Measurements from ENCODE around the gene SUPT5H. TPM values are rescaled to one million over a fixed set of nuclear protein-coding genes. Genes with fewer than 3 reads are reported as not detected.

SUPT5H gene
- total and polyA plus RNA-seq, 9 donors: 51.4 to 163 (median 101) TPM

- WGBS, 3 donors: 67 to 74% (median 73%) methylated on average over 6 of the region's 6 CpGs
Measured at GRCh38 chr19:39483141-39483540, 37.8 kb downstream of the SUPT5H start.

GRCh38 chr19:39489756-39490155, 44.4 kb downstream of the SUPT5H start:
- WGBS, 3 donors: 72 to 80% (median 74%) methylated on average over 10 of the region's 10 CpGs

More at GRCh38 chr19:39483141-39483540, 37.8 kb downstream of the SUPT5H start:
- Histone ChIP-seq H3K36me3 (no peaks in the 10 kb centered on the region), H3K27me3 (no peaks in the 10 kb centered on the region), H3K27ac (no peak overlapping the region), H3K9me3 (no peaks in the 10 kb centered on the region), H3K4me1 (ENCODE audit: insufficient read depth) (peaks cover 7% of the 10 kb centered on the region), H3K4me3 (no peak overlapping the region)
- no peak for DNase-seq
- intact Hi-C loops (cut with DNase I): no loop called here
- TF ChIP-seq POLR2A (IDR thresholded peaks at IDR 0.05) (no peak), EP300 (IDR thresholded peaks at IDR 0.05) (no peak), CTCF (IDR thresholded peaks at IDR 0.05) (no peak)

GRCh38 chr19:39492225-39492624, 46.8 kb downstream of the SUPT5H start:
- intact Hi-C loops (cut with DNase I): no loop called here
- Histone ChIP-seq H3K4me1 (ENCODE audit: insufficient read depth) (no peaks in the 10 kb centered on the region), H3K27me3 (no peaks in the 10 kb centered on the region), H3K36me3 (no peaks in the 10 kb centered on the region), H3K4me3 (no peak overlapping the region), H3K27ac (no peak overlapping the region), H3K9me3 (no peaks in the 10 kb centered on the region)
- WGBS, 3 donors: 88 to 93% (median 92%) methylated on average over 6 of the region's 6 CpGs
- TF ChIP-seq CTCF (IDR thresholded peaks at IDR 0.05): no peak
- no peak for TF ChIP-seq POLR2A (IDR thresholded peaks at IDR 0.05)
- TF ChIP-seq EP300 (IDR thresholded peaks at IDR 0.05): no peak
- no peak for DNase-seq

More at GRCh38 chr19:39489756-39490155, 44.4 kb downstream of the SUPT5H start:
- intact Hi-C loops (cut with DNase I): no loop called here
- Histone ChIP-seq H3K27ac (no peak overlapping the region), H3K36me3 (no peaks in the 10 kb centered on the region), H3K4me1 (ENCODE audit: insufficient read depth) (no peaks in the 10 kb centered on the region), H3K27me3 (no peaks in the 10 kb centered on the region), H3K4me3 (no peak overlapping the region), H3K9me3 (no peaks in the 10 kb centered on the region)
- TF ChIP-seq POLR2A (IDR thresholded peaks at IDR 0.05) (no peak), EP300 (IDR thresholded peaks at IDR 0.05) (no peak)
- no peak for DNase-seq

GRCh38 chr19:39492788-39493187, 47.4 kb downstream of the SUPT5H start:
- intact Hi-C loops (cut with DNase I): no loop called here
- Histone ChIP-seq H3K4me1 (ENCODE audit: insufficient read depth) (no peaks in the 10 kb centered on the region), H3K27ac (no peak overlapping the region), H3K9me3 (no peaks in the 10 kb centered on the region), H3K4me3 (no peak overlapping the region), H3K27me3 (peaks cover 3% of the 10 kb centered on the region), H3K36me3 (no peaks in the 10 kb centered on the region)
- TF ChIP-seq POLR2A (IDR thresholded peaks at IDR 0.05): no peak
- no peak for TF ChIP-seq EP300 (IDR thresholded peaks at IDR 0.05)
- TF ChIP-seq CTCF (IDR thresholded peaks at IDR 0.05): no peak
- WGBS, 3 donors: 53 to 65% (median 62%) methylated on average over 3 of the region's 3 CpGs
- no peak for DNase-seq

GRCh38 chr19:39494661-39495060, 49.3 kb downstream of the SUPT5H start:
- no peak for DNase-seq
- Histone ChIP-seq H3K4me1 (ENCODE audit: insufficient read depth) (no peaks in the 10 kb centered on the region), H3K9me3 (no peaks in the 10 kb centered on the region), H3K27ac (no peak overlapping the region), H3K27me3 (peaks cover 4% of the 10 kb centered on the region), H3K36me3 (no peaks in the 10 kb centered on the region), H3K4me3 (no peak overlapping the region)
- WGBS, 3 donors: 74 to 79% (median 78%) methylated on average over 5 of the region's 5 CpGs
- intact Hi-C loops (cut with DNase I): no loop called here
- TF ChIP-seq CTCF (IDR thresholded peaks at IDR 0.05): no peak
- no peak for TF ChIP-seq POLR2A (IDR thresholded peaks at IDR 0.05)
- TF ChIP-seq EP300 (IDR thresholded peaks at IDR 0.05): no peak

All from ovary (tissue), 9 donors.